ENCODE results near the gene FAM3A. TPM values are rescaled to one million over a fixed set of nuclear protein-coding genes. Genes with fewer than 3 reads are reported as not detected.

FAM3A gene
- total RNA-seq, 4 donors from 2014 or later: 30.5 to 50.8 (median 40.9) TPM

- Histone ChIP-seq H3K36me3 (no peaks in the 10 kb centered on the region), H3K4me3 (no peak overlapping the region), H3K4me1 (peaks cover 4 to 25% (median 5%) of the 10 kb centered on the region in 3 donors), H3K27me3 (no peaks in the 10 kb centered on the region), H3K27ac (no peak overlapping the region), H3K9me3 (no peaks in the 10 kb centered on the region)
- intact Hi-C loops (cut with DNase I): no loop called here
- TF ChIP-seq POLR2A (IDR thresholded peaks at IDR 0.05) (no peak), CTCF (IDR thresholded peaks at IDR 0.05) (no peak)
- no peak for DNase-seq
- 85% methylated on average over 8 of the region's 8 CpGs; no CpG with 5 or more reads in 1 of the 2 donors for WGBS, 2 donors
These were observed 3.4 kb upstream of the FAM3A start for GRCh38 chrX:154519389-154519788.

GRCh38 chrX:154517101-154517781 lies 1.2 kb upstream of the FAM3A start:
- intact Hi-C loops (cut with DNase I): no loop called here
- Histone ChIP-seq H3K4me1 (peaks cover 4 to 28% (median 5%) of the 10 kb centered on the region in 3 donors), H3K9me3 (no peaks in the 10 kb centered on the region), H3K4me3 (peak overlapping the region; percentile 62 to 82 (median 68)), H3K36me3 (peaks cover 0 to 6% (median 0%) of the 10 kb centered on the region in 3 donors), H3K27ac (peak overlapping the region; percentile 90 to 95 (median 93)), H3K27me3 (no peaks in the 10 kb centered on the region)
- no peak for DNase-seq
- WGBS, 2 donors: 60 to 83% methylated on average over 3 to 24 of the region's 25 CpGs
- TF ChIP-seq CTCF (IDR thresholded peaks at IDR 0.05): no peak
- TF ChIP-seq POLR2A (IDR thresholded peaks at IDR 0.05): no peak

GRCh38 chrX:154516656-154517100 lies 646 bp upstream of the FAM3A start:
- DNase-seq: no peak
- H3K9me3 ChIP-seq: no peaks in the 10 kb centered on the region

GRCh38 chrX:154515090-154515965 lies 704 bp downstream of the FAM3A start:
- DNase-seq: no peak
- no peak for TF ChIP-seq CTCF (IDR thresholded peaks at IDR 0.05)
- no peak for TF ChIP-seq POLR2A (IDR thresholded peaks at IDR 0.05)
- H3K36me3 ChIP-seq: peaks cover 0 to 24% (median 0%) of the 10 kb centered on the region in 3 donors
- H3K27ac ChIP-seq: peak overlapping the region; percentile 90 to 95 (median 93)
- H3K9me3 ChIP-seq: no peaks in the 10 kb centered on the region
- peaks cover 4 to 28% (median 5%) of the 10 kb centered on the region in 3 donors for H3K4me1 ChIP-seq
- intact Hi-C loops (cut with DNase I): no loop called here
- WGBS, 2 donors: 48 to 56% methylated on average over 10 to 15 of the region's 34 CpGs
- peak overlapping the region; percentile 62 to 82 (median 68) for H3K4me3 ChIP-seq
- no peaks in the 10 kb centered on the region for H3K27me3 ChIP-seq

More at GRCh38 chrX:154516656-154517100, 646 bp upstream of the FAM3A start:
- 17 to 27% methylated on average over 9 to 19 of the region's 19 CpGs for WGBS, 2 donors
- Histone ChIP-seq H3K4me3 (peak overlapping the region; percentile 62 to 82 (median 68)), H3K36me3 (peaks cover 0 to 10% (median 0%) of the 10 kb centered on the region in 3 donors), H3K4me1 (peaks cover 4 to 28% (median 5%) of the 10 kb centered on the region in 3 donors), H3K27ac (peak overlapping the region; percentile 90 to 95 (median 93)), H3K27me3 (no peaks in the 10 kb centered on the region)
- no peak for TF ChIP-seq CTCF (IDR thresholded peaks at IDR 0.05)
- no peak for TF ChIP-seq POLR2A (IDR thresholded peaks at IDR 0.05)
- intact Hi-C loops (cut with DNase I): no loop called here

All from esophagus squamous epithelium (tissue), 5 donors.